ENCODE data around the gene SHISA9.

SHISA9 gene

GRCh38 chr16:12868169-12868568, 33.2 kb upstream of the SHISA9 start:
- DNase-seq (ENCODE audit: extremely low read depth, insufficient read length), result no peak
- no peaks in the 10 kb centered on the region for H3K36me3 ChIP-seq (ENCODE audit: control insufficient read depth, insufficient read depth, low read length)
- H3K27me3 ChIP-seq (replicated peaks; ENCODE audit: control insufficient read depth, insufficient read depth, low read length), result peaks cover 2% of the 10 kb centered on the region
- H3K4me3 ChIP-seq (replicated peaks; ENCODE audit: low read depth, low read length), result no peak overlapping the region
- TF ChIP-seq, protein P1, sequence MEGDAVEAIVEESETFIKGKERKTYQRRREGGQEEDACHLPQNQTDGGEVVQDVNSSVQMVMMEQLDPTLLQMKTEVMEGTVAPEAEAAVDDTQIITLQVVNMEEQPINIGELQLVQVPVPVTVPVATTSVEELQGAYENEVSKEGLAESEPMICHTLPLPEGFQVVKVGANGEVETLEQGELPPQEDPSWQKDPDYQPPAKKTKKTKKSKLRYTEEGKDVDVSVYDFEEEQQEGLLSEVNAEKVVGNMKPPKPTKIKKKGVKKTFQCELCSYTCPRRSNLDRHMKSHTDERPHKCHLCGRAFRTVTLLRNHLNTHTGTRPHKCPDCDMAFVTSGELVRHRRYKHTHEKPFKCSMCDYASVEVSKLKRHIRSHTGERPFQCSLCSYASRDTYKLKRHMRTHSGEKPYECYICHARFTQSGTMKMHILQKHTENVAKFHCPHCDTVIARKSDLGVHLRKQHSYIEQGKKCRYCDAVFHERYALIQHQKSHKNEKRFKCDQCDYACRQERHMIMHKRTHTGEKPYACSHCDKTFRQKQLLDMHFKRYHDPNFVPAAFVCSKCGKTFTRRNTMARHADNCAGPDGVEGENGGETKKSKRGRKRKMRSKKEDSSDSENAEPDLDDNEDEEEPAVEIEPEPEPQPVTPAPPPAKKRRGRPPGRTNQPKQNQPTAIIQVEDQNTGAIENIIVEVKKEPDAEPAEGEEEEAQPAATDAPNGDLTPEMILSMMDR (IDR thresholded peaks at IDR 0.05; ENCODE audit: insufficient read depth, low read length, poor library complexity, severe bottlenecking), result no peak

- TF ChIP-seq, protein P1 (IDR thresholded peaks at IDR 0.05; ENCODE audit: insufficient read depth, low read length, poor library complexity, severe bottlenecking), result no peak
- no peak for DNase-seq (ENCODE audit: extremely low read depth, insufficient read length)
- Histone ChIP-seq H3K36me3 (ENCODE audit: control insufficient read depth, insufficient read depth, low read length) (no peaks in the 10 kb centered on the region), H3K27me3 (replicated peaks; ENCODE audit: control insufficient read depth, insufficient read depth, low read length) (peaks cover 2% of the 10 kb centered on the region), H3K4me3 (replicated peaks; ENCODE audit: low read depth, low read length) (no peak overlapping the region)
Observed at GRCh38 chr16:12868788-12869187, 32.6 kb upstream of the SHISA9 start.

DNA sequence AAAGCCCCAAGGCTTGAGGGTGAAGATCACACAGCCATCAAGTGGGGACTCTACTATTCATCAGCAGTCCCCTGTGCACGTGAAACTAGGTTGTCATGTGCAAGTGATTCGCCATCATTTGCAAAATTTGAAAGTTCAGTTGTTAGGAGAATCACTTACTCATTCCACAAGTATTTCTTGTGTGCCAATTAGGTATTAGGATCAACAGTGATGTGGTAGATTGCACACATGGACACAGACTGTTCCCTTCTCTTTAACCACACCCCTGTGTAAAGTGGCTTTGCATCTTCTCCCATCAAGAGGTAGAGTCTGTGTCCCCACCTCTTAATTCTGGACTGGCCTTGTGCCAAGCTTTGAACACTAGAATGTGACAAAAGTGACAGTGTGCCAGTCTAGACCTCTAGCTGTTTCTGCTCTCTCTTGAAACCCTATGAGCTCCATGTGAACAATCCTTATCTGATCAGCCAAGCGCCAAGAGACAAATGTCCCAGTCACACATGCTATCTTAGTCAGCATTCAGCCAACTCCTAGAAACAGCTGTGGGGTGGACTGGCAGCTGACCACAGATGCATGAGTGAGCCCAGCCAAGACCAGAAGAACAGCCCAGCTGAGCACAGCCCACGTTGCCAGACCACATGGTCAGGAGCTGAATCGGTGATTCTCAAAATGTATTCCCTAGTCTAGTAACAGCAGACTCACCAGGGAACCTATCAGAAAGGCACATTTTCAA, 31.5 kb upstream of the SHISA9 start:
- TF ChIP-seq, protein P1 (IDR thresholded peaks at IDR 0.05; ENCODE audit: insufficient read depth, low read length, poor library complexity, severe bottlenecking), result no peak
- peaks cover 2% of the 10 kb centered on the region for H3K27me3 ChIP-seq (replicated peaks; ENCODE audit: control insufficient read depth, insufficient read depth, low read length)
- DNase-seq (ENCODE audit: extremely low read depth, insufficient read length), result no peak
- no peaks in the 10 kb centered on the region for H3K36me3 ChIP-seq (ENCODE audit: control insufficient read depth, insufficient read depth, low read length)
- no peak overlapping the region for H3K4me3 ChIP-seq (replicated peaks; ENCODE audit: low read depth, low read length)

DNA sequence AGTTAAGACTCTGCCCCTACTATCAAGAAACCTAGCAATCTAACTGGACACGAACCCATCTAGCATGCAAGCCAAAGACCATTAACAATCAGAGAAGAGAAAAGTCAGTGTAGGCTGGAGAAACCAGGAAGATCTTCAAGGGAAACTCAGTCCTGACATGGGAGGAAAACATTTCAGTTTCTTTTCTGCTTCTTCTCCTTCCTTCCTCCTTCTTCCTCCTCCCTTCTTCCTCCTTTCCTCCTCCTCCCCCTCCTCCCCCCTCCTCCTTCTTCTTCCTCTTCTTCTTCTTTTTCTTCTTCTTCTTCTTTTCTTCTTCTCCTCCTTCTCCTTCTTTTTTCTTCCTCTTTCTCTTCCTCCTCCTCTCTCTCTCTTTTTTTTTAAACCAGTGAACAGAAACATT, 29.6 kb upstream of the SHISA9 start:
- DNase-seq (ENCODE audit: extremely low read depth, insufficient read length), result no peak
- TF ChIP-seq, protein P1 (IDR thresholded peaks at IDR 0.05; ENCODE audit: insufficient read depth, low read length, poor library complexity, severe bottlenecking), result no peak
- no peaks in the 10 kb centered on the region; the same call in none of the 2 replicates for H3K27me3 ChIP-seq (replicated peaks; ENCODE audit: control insufficient read depth, insufficient read depth, low read length)
- no peak overlapping the region for H3K4me3 ChIP-seq (replicated peaks; ENCODE audit: low read depth, low read length)
- no peaks in the 10 kb centered on the region for H3K36me3 ChIP-seq (ENCODE audit: control insufficient read depth, insufficient read depth, low read length)

- TF ChIP-seq, protein P1 (IDR thresholded peaks at IDR 0.05; ENCODE audit: insufficient read depth, low read length, poor library complexity, severe bottlenecking), result no peak
- no peak for DNase-seq (ENCODE audit: extremely low read depth, insufficient read length)
- H3K27me3 ChIP-seq (replicated peaks; ENCODE audit: control insufficient read depth, insufficient read depth, low read length), result no peaks in the 10 kb centered on the region
- H3K4me3 ChIP-seq (replicated peaks; ENCODE audit: low read depth, low read length), result no peak overlapping the region
- H3K36me3 ChIP-seq (ENCODE audit: control insufficient read depth, insufficient read depth, low read length), result no peaks in the 10 kb centered on the region
Observed at GRCh38 chr16:12874186-12874585, 27.2 kb upstream of the SHISA9 start.

All from GM06990 (cell line).